ENCODE data around the gene DLG2. TPM values are rescaled to one million over a fixed set of nuclear protein-coding genes. Genes with fewer than 3 reads are reported as not detected.

Gene DLG2
- polyA plus RNA-seq, 1 experiment = 0.68 TPM

- CTCF ChIA-PET = no interaction called here
- no peaks in the 10 kb centered on the region for H3K27me3 ChIP-seq (ENCODE audit: control insufficient read depth, insufficient read depth, low read length)
- POLR2A ChIA-PET = interaction anchor here (0.6 kb wide), 1 partner anchor 50 kb away, joined by 6 read pairs; no protein-coding TSS in a partner anchor
- H3K9me3 ChIP-seq (ENCODE audit: control insufficient read depth, insufficient read depth, low read length) = no peaks in the 10 kb centered on the region
- no peak overlapping the region for H3K27ac ChIP-seq (ENCODE audit: low read depth, low read length)
- no peak for DNase-seq (ENCODE audit: low read depth, low spot score)
- H3K4me3 ChIP-seq (ENCODE audit: low read depth, low read length) = no peak overlapping the region
- TF ChIP-seq CTCF (IDR thresholded peaks at IDR 0.05; ENCODE audit: low read depth, low read length) = no peak
These were observed 1131.0 kb downstream of the DLG2 start for GRCh38 chr11:84496122-84496521.

GRCh38 chr11:84480131-84480530 lies 1147.0 kb downstream of the DLG2 start:
- TF ChIP-seq CTCF (IDR thresholded peaks at IDR 0.05; ENCODE audit: low read depth, low read length) = no peak
- ChIA-PET CTCF (interaction anchor here (1.2 kb wide), 1 partner anchor 652 kb away, joined by 3 read pairs; no protein-coding TSS in a partner anchor), POLR2A (no interaction called here)
- Histone ChIP-seq H3K27ac (ENCODE audit: low read depth, low read length) (no peak overlapping the region), H3K9me3 (ENCODE audit: control insufficient read depth, insufficient read depth, low read length) (no peaks in the 10 kb centered on the region), H3K4me3 (ENCODE audit: low read depth, low read length) (no peak overlapping the region), H3K27me3 (ENCODE audit: control insufficient read depth, insufficient read depth, low read length) (no peaks in the 10 kb centered on the region)
- DNase-seq (ENCODE audit: low read depth, low spot score) = no peak

DNA sequence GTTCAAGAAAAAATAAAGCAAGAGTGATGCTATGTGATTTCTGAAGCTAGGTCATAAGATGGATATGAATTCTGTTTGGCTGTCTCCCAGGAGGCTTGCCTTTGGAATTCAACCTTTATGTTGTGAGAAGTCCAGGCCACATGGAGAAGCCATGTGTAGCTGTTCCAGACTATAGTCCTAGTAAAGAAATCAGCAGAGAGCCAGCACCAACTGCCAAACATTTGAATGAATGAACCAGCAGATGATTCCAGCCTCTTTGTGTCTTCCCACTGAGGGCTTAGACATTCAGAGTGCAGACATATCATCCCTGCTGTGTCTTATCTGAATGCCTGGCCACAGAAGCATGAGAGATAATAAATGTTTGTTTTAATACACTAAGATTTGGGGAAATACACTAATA lies 1150.6 kb downstream of the DLG2 start:
- CTCF ChIA-PET = no interaction called here
- no peak for TF ChIP-seq CTCF (IDR thresholded peaks at IDR 0.05; ENCODE audit: low read depth, low read length)
- Histone ChIP-seq H3K9me3 (ENCODE audit: control insufficient read depth, insufficient read depth, low read length) (no peaks in the 10 kb centered on the region), H3K4me3 (ENCODE audit: low read depth, low read length) (no peak overlapping the region), H3K27me3 (ENCODE audit: control insufficient read depth, insufficient read depth, low read length) (no peaks in the 10 kb centered on the region), H3K27ac (ENCODE audit: low read depth, low read length) (no peak overlapping the region)
- DNase-seq (ENCODE audit: low read depth, low spot score) = no peak
- POLR2A ChIA-PET = no interaction called here

DNA sequence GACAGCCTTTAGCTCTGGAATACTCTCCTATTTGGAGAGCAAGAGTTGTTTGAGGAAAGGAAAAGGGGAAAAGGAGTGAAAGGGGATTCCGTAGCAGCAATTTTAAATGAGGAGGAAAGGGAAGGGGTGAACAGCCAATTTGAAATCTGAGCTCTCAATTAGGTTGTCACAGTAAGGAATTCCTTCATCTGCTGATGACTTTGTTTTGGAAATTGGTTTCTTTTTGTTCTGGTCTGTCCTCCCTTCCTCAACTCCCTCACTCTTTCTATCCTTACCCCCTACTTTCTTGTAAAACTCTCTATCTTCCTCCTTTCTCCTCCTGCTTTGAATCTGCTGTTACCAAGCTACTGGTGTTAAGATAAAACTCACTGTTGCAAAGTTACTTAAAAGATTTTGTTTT lies 1155.6 kb downstream of the DLG2 start:
- ChIA-PET CTCF (no interaction called here), POLR2A (no interaction called here)
- Histone ChIP-seq H3K27ac (ENCODE audit: low read depth, low read length) (no peak overlapping the region), H3K4me3 (ENCODE audit: low read depth, low read length) (no peak overlapping the region), H3K9me3 (ENCODE audit: control insufficient read depth, insufficient read depth, low read length) (no peaks in the 10 kb centered on the region), H3K27me3 (ENCODE audit: control insufficient read depth, insufficient read depth, low read length) (no peaks in the 10 kb centered on the region)
- TF ChIP-seq CTCF (IDR thresholded peaks at IDR 0.05; ENCODE audit: low read depth, low read length) = no peak
- DNase-seq (ENCODE audit: low read depth, low spot score) = no peak

DNA sequence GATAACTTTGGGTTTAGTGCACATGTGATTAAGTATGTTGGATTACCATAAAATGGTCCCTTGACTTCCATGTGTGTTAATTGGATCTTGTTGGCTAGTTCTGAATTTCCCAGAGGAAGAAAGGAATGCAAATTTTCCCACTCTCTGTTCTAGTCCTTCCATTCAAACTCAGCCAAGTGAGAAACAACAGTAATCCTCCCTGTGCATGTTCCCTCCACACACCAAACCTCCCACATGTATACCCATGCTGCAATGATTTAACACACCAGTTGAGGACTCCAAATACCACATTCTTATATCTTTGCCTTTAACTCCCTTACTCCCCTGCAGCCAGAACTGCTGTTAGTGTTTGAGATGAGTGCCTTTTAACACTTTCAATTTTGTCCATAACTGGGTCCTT lies 1158.9 kb downstream of the DLG2 start:
- CTCF ChIA-PET = no interaction called here
- H3K4me3 ChIP-seq (ENCODE audit: low read depth, low read length) = no peak overlapping the region
- no peak overlapping the region for H3K27ac ChIP-seq (ENCODE audit: low read depth, low read length)
- no peaks in the 10 kb centered on the region for H3K27me3 ChIP-seq (ENCODE audit: control insufficient read depth, insufficient read depth, low read length)
- TF ChIP-seq CTCF (IDR thresholded peaks at IDR 0.05; ENCODE audit: low read depth, low read length) = no peak
- POLR2A ChIA-PET = no interaction called here
- no peak for DNase-seq (ENCODE audit: low read depth, low spot score)
- no peaks in the 10 kb centered on the region for H3K9me3 ChIP-seq (ENCODE audit: control insufficient read depth, insufficient read depth, low read length)
